Activated CD4-positive, alpha-beta T cell treated with anti-CD3 and anti-CD28 coated beads for 36 hours (primary cell): ENCODE data around the gene SLC7A4. TPM values are rescaled to one million over a fixed set of nuclear protein-coding genes. Genes with fewer than 3 reads are reported as not detected.
"Not testable (repeated sequence)": the region's sequence is repeated elsewhere in the genome, so short reads cannot be mapped to it uniquely, and the experiment has no call there.

ENCODE experiments used
- ATAC-seq: fragments of 200-7000 bp; cut with Tn5 transposase; one replicate; pipeline ENCODE4 v1.10.0; 2021; ENCODE audit warnings: mild to moderate bottlenecking, moderate library complexity
- CTCF ChIA-PET: fragments of 350-600 bp; sonication (Branson Sonifier 250); formaldehyde crosslinking; loops from one replicate; lab custom pipeline; 2021; ENCODE audit warnings: antibody characterized with exemption; lab: Charles Lee
- POLR2A ChIA-PET: fragments of 350-600 bp; sonication (Branson Sonifier 250); formaldehyde crosslinking; loops from one replicate; lab custom pipeline; 2021; ENCODE audit warnings: antibody characterized with exemption, inconsistent platforms; lab: Charles Lee
- DNase-seq: peaks from one replicate; pipeline ENCODE4 v3.0.0-alpha.2; 2020
- H3K27ac Mint-ChIP-seq: one replicate; pipeline ENCODE4 v1.8.0; 2021; ENCODE audit warnings: mixed read lengths
- H3K27me3 Mint-ChIP-seq: one replicate; pipeline ENCODE4 v1.8.0; 2021; ENCODE audit warnings: mixed read lengths
- H3K36me3 Mint-ChIP-seq: one replicate; pipeline ENCODE4 v1.8.0; 2021; ENCODE audit warnings: low read depth, mixed read lengths
- H3K4me1 Mint-ChIP-seq: one replicate; pipeline ENCODE4 v1.8.0; 2021; ENCODE audit warnings: mixed read lengths
- H3K4me3 Mint-ChIP-seq: one replicate; pipeline ENCODE4 v1.8.0; 2021; ENCODE audit warnings: mild to moderate bottlenecking, moderate library complexity, mixed read lengths
- H3K9me3 Mint-ChIP-seq: one replicate; pipeline ENCODE4 v1.8.0; 2021; ENCODE audit warnings: low read depth, mixed read lengths
- intact Hi-C, 2 experiments: fragments of 100-400 bp; cut with DNase I in 1 of 2; cut with micrococcal nuclease in 1 of 2; formaldehyde crosslinking; loops; one replicate each; pipeline versions ENCODE4 v1.14.2 to v1.15.1; 2022 to 2024; cut with DNase I, micrococcal nuclease
- total RNA-seq, 2 experiments: library from RNA; stranded (reverse); gene quantifications; one replicate each; pipeline ENCODE4 v1.2.3, GENCODE V29; 2021

Gene SLC7A4
- total RNA-seq, 2 experiments from 2014 or later, result not detected

DNA sequence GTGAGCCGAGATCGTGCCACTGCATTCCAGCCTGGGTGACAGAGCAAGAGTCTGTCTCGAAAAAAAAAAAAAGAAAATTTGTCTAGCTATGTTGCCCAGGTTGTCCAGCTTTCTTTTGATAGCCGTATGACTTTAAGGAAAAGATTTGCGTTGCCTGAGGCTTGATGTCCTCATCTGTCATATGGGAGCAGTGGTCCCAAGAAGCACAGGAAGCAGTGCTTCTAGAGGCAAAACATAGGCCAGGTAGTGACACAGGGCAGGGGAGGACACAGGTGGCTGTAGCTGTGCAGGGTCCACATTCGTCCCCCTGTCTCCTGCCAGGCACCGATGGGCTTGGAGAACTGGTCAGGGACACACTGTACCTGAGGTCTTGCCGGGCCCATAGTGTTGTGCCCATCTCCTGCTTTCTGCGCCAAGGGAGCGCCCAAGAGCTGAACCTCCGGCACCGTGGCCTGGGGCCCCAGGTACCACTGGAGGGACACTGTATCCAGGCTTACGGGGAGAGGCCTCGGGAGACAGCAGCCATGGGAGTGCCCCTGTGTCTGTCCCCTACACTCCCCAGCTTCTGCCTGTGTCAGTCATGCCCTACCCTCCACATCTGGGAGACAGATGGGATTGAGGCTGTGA lies 14.8 kb upstream of the SLC7A4 start:
- intact Hi-C loops, result no loop called here
- H3K4me1 Mint-ChIP-seq, result peaks cover 23% of the 10 kb centered on the region
- H3K4me3 Mint-ChIP-seq, result no peak overlapping the region
- H3K36me3 Mint-ChIP-seq, result no peaks in the 10 kb centered on the region
- ChIA-PET POLR2A (no interaction called here), CTCF (interaction anchor here (1.4 kb wide), 1 partner anchor 85 kb away, joined by 5 read pairs; no protein-coding TSS in a partner anchor)
- H3K27ac Mint-ChIP-seq, result no peak overlapping the region
- H3K27me3 Mint-ChIP-seq, result peaks cover 15% of the 10 kb centered on the region
- H3K9me3 Mint-ChIP-seq, result no peaks in the 10 kb centered on the region
- DNase-seq, result no peak
- no peak for ATAC-seq

DNA sequence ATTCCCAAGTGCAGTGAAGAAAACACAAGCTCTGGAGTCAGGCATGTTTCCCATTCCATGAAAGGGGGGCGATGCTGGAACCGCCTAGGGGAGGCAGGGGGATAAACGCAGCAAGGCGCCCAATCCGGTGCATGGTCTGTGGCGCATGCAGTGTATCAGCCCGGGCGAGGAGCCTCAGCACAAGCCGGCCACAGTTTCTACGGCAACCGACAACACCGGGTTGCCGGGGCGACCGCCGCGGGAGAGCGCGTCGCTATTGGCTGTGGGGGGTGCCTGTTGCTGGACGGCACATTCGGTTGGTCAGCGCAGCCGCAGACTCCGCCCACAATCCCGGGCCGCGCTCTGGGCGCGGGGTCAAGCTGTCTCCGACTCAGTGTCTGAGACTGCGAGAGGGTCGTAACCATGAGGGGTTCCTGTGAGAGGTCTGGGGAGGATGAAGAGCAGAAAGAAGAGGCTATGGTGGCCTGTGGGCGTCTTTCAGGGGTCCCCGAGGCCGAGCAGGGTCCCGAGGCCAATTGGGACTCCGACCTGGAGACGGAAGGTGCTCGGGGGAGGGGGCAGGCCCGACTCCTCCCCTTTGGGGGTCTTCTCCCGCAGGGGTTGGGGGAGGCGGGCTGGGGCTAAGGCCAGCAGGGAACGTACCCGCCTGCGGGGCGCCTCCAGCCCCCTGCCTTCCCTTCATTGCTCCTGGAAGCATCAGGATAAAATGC lies 13.4 kb upstream of the SLC7A4 start, which contains the start of gene LRRC74B:
TSS of gene LRRC74B (plus strand) at position 362 of the 710 bp plus-strand sequence. CDS start at position 403, 41 bp downstream.
- CTCF ChIA-PET, result interaction anchor here (1.3 to 1.4 kb wide), 2 partner anchors 57 to 84 kb away, joined by 5 read pairs; no protein-coding TSS in a partner anchor
- Mint-ChIP-seq H3K27ac (no peak within 1 kb of the TSS), H3K9me3 (no peaks in the 10 kb centered on the region), H3K4me3 (peak within 1 kb of the TSS; percentile 50), H3K27me3 (peaks cover 15% of the 10 kb centered on the region), H3K4me1 (peaks cover 23% of the 10 kb centered on the region), H3K36me3 (no peaks in the 10 kb centered on the region)
- ATAC-seq, result peak; percentile 99
- DNase-seq, result peak; percentile 85
- POLR2A ChIA-PET, result interaction anchor here (0.6 kb wide), 1 partner anchor 86 kb away, joined by 3 read pairs; no protein-coding TSS in a partner anchor
- intact Hi-C loops, result loop anchor here in 1 of 2 experiments (1.0 kb wide), 1 partner anchor 43 kb away; the partner anchor contains the start of gene THAP7

DNA sequence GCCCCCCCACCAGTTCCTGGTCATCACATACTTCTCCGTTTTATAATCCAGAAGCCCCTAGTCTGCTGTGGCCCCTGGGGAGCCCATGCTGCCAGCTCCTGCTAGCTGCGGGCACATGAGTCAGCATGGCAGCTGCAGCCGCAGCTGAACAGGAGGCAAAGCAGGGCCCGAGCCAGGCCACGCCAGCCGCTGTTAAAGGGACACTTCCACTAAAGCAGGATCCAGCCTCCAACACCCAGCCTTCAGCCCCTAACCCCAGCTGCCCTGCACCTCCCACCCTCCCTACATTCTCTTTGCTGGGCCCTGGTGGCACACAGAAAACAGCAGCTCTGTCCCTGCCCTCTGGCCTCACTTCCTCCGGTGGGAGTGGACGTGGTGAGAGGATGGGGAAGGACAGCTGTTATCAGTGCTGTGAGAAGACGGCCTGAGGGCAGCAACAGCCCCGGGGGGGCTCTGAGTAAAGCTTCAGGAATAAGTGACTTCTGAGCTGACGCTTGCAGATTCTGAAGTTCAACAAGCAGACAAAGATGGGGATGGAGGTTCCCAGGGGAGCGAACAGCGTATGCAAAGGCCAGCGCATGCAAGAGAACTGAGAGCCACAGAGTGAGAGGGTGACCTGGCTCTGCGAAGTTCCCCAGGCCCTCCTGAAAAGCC lies 12.7 kb upstream of the SLC7A4 start:
- peaks cover 23% of the 10 kb centered on the region for H3K4me1 Mint-ChIP-seq
- peak overlapping the region; percentile 50 for H3K4me3 Mint-ChIP-seq
- DNase-seq (peak; percentile 27), ATAC-seq (peak; percentile 8)
- intact Hi-C loops, result loop anchor here in 1 of 2 experiments (1.0 kb wide), 1 partner anchor 43 kb away; the partner anchor contains the start of gene THAP7
- H3K27ac Mint-ChIP-seq, result no peak overlapping the region
- POLR2A ChIA-PET, result interaction anchor here (0.6 kb wide), 1 partner anchor 86 kb away, joined by 3 read pairs; no protein-coding TSS in a partner anchor
- no peaks in the 10 kb centered on the region for H3K36me3 Mint-ChIP-seq
- peaks cover 15% of the 10 kb centered on the region for H3K27me3 Mint-ChIP-seq
- H3K9me3 Mint-ChIP-seq, result no peaks in the 10 kb centered on the region
- CTCF ChIA-PET, result interaction anchor here (1.3 kb wide), 1 partner anchor 58 kb away, joined by 5 read pairs; no protein-coding TSS in a partner anchor

DNA sequence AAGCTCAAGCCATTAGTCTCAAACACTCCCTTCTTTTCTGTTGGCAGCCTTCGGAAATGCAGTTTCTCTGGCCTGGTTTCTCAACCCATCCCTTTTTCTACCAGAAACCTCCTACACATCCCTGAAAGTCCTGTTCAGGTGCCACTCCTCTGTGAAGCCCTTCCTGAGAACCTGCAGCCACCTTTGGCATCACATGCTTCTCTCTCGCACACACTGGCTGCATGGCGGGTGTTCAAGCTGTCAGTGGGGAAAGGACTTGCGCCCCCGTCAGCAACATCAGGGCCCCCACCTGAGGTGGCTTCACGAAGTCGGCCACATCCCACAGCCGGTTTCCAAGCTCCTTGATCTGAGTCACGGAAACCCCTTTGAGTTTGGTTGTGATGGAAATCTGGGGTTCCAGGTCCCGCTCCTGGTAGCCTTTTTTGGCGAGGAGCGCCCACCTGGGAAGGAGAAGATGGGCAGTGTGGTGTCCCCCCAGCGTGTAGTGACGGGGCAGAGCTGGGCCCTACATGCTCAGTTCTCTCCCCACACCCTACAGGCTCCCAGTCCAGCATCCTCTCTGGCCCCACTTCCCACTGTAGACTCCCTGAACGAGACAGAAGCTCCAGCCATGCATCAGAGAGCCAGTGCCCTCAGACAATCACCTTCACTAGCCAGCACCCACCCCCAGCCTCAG lies 11.6 kb upstream of the SLC7A4 start:
- ChIA-PET CTCF (no interaction called here), POLR2A (interaction anchor here (0.5 kb wide), 1 partner anchor 97 kb away, joined by 4 read pairs; no protein-coding TSS in a partner anchor)
- H3K4me1 Mint-ChIP-seq, result peaks cover 23% of the 10 kb centered on the region
- H3K9me3 Mint-ChIP-seq, result no peaks in the 10 kb centered on the region
- H3K36me3 Mint-ChIP-seq, result no peaks in the 10 kb centered on the region
- ATAC-seq (no peak), DNase-seq (no peak)
- H3K4me3 Mint-ChIP-seq, result no peak overlapping the region
- peaks cover 15% of the 10 kb centered on the region for H3K27me3 Mint-ChIP-seq
- no peak overlapping the region for H3K27ac Mint-ChIP-seq
- intact Hi-C loops, result no loop called here

DNA sequence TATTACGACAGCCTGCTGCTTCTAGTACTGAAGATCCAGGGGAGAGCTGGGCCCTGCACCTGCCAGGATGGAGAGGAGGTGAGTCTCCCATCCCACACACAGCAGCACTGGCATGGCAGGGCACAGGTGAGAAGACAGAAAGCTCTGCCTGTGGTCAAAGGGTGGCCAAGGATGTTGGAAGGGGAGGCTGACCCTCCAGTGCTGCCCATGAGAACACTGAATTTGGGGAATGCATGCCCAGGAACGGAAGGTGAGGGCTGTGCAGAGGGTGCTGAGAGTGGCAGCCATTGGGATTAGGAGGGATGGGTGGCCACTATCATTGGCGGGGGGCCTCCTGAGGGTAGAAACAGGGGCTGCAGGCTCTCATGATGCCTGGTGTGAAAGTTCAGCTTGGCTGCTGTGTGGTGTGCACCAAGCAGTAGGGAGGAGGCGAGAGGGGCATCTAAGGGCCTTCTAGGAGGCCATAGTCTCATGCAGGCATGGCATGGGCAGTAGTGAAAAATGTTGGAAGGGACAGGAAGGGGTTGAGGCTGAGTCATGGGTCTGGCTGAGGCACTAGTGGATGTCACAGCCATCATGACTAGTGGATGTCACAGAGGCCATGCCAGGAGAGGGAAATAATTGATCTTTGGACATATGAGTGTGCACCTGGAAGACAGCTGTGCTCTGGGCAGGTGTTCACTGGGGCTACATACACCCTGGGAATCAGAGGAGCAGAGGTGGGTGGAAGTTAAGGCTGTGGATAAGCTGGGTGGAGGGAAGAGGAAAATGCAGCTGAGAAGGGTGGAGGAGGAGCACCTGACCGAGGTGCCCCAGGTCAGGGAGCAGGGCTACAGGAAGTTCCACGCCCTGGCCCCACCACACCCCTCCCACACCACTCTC lies 10.9 kb upstream of the SLC7A4 start:
- DNase-seq (no peak), ATAC-seq (no peak)
- H3K4me3 Mint-ChIP-seq, result no peak overlapping the region
- no peaks in the 10 kb centered on the region for H3K36me3 Mint-ChIP-seq
- no peak overlapping the region for H3K27ac Mint-ChIP-seq
- H3K27me3 Mint-ChIP-seq, result peaks cover 15% of the 10 kb centered on the region
- intact Hi-C loops, result no loop called here
- ChIA-PET POLR2A (no interaction called here), CTCF (interaction anchor here (0.6 kb wide), 1 partner anchor 302 kb away, joined by 3 read pairs; no protein-coding TSS in a partner anchor)
- no peaks in the 10 kb centered on the region for H3K9me3 Mint-ChIP-seq
- peaks cover 23% of the 10 kb centered on the region for H3K4me1 Mint-ChIP-seq

DNA sequence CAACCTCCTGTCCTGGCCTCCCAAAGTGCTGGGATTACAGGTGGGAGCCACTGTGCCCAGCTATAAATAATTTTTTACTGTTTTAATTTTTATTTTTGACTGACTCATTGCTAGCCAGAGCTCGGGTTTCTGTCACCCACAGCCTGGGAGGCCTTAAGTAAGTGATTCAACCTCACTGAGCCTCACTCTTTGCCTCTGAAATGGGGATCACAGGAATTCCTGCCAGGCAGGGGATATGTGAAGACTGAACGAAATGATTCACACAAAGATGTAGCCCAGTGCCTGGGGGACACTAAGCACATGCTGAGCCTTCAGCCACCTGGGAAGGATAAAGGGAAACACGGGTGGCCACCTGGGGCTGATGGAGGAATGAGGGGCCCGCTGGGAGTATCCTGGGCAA lies 9.6 kb upstream of the SLC7A4 start:
- H3K4me3 Mint-ChIP-seq, result no peak overlapping the region
- H3K36me3 Mint-ChIP-seq, result no peaks in the 10 kb centered on the region
- H3K27ac Mint-ChIP-seq, result no peak overlapping the region
- CTCF ChIA-PET, result interaction anchor here (1.2 kb wide), 1 partner anchor 27 kb away, joined by 4 read pairs; the partner anchor contains the start of gene P2RX6
- H3K27me3 Mint-ChIP-seq, result peaks cover 15% of the 10 kb centered on the region
- intact Hi-C loops, result no loop called here
- no peak for ATAC-seq
- no peaks in the 10 kb centered on the region for H3K9me3 Mint-ChIP-seq
- H3K4me1 Mint-ChIP-seq, result peaks cover 23% of the 10 kb centered on the region
- POLR2A ChIA-PET, result no interaction called here
- no peak for DNase-seq

DNA sequence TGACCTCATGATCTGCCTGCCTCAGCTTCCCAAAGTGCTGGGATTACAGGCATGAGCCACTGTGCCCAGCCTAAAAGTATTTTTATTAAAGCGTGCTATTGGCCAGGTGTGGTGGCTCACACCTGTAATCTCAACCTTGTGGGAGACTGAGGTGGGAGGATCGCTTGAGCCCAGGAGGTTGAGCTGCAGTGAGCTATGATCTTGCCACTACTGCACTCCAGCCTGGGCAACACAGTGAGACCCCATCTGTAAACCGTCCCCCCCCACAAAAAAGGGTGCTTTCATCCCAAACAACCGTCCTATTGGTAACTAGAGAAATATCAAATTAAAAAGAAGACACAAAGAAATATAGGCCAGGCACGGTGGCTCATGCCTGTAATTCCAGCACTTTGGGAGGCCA lies 6.8 kb upstream of the SLC7A4 start:
- H3K4me3 Mint-ChIP-seq, H3K27ac Mint-ChIP-seq, POLR2A ChIA-PET, intact Hi-C loops, H3K9me3 Mint-ChIP-seq, H3K36me3 Mint-ChIP-seq, ATAC-seq, DNase-seq, H3K4me1 Mint-ChIP-seq: not testable (repeated sequence)
- H3K27me3 Mint-ChIP-seq, result peaks cover 11% of the 10 kb centered on the region
- CTCF ChIA-PET, result interaction anchor here (0.7 to 1.5 kb wide), 2 partner anchors 11 to 18 kb away, joined by 3 to 6 read pairs; no protein-coding TSS in a partner anchor

DNA sequence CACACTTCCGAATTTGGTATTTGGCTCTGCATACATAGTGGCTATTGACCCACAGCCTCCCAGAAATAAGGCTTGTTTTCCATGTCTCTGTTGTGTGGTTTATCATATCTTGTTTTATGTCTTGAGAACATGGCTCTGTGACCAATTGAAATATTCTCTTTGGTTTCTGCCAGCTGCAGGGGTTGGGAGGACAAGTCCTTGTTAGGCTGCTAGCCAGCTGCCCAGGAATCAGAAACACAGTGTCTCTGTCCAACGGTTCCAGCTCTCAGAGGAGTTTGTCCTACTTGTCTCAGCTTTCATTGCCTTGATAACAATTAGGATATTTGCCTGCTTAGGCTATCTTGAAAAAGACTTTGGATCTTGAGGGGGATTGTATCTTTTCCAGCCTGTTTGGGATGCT lies 6.0 kb upstream of the SLC7A4 start:
- no peak overlapping the region for H3K27ac Mint-ChIP-seq
- H3K4me1 Mint-ChIP-seq, result peaks cover 4% of the 10 kb centered on the region
- ATAC-seq (no peak), DNase-seq (no peak)
- no peaks in the 10 kb centered on the region for H3K9me3 Mint-ChIP-seq
- ChIA-PET POLR2A (no interaction called here), CTCF (interaction anchor here (0.7 to 1.5 kb wide), 2 partner anchors 10 to 17 kb away, joined by 3 to 6 read pairs; no protein-coding TSS in a partner anchor)
- no peak overlapping the region for H3K4me3 Mint-ChIP-seq
- H3K36me3 Mint-ChIP-seq, result no peaks in the 10 kb centered on the region
- intact Hi-C loops, result no loop called here
- H3K27me3 Mint-ChIP-seq, result peaks cover 12% of the 10 kb centered on the region

DNA sequence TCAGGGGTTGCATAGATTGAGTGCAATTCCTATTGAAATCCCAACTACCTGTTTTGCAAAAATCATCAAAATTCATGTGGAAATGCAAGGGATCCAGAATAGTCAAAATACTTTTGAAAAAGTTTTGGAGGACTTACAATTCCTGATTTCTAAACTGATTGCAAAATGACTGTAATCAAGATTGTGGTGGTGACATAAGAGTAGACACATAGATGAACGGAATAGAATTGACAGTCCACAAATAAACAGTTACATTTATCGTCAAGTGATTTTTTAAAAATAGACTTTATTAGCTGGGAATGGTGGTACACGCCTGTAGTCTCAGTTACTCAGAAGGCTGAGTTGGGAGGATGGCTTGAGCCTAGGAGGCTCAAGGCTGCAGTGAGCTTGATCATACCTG lies 2.6 kb upstream of the SLC7A4 start:
- intact Hi-C loops, result loop anchor here in 1 of 2 experiments (5.0 kb wide), 1 partner anchor 42 kb away; no protein-coding TSS in a partner anchor
- ChIA-PET CTCF (no interaction called here), POLR2A (no interaction called here)
- DNase-seq, result no peak
- Mint-ChIP-seq H3K9me3 (no peaks in the 10 kb centered on the region), H3K27me3 (peaks cover 21% of the 10 kb centered on the region), H3K27ac (no peak overlapping the region), H3K36me3 (no peaks in the 10 kb centered on the region), H3K4me1 (peaks cover 2% of the 10 kb centered on the region), H3K4me3 (no peak overlapping the region)
- no peak for ATAC-seq

DNA sequence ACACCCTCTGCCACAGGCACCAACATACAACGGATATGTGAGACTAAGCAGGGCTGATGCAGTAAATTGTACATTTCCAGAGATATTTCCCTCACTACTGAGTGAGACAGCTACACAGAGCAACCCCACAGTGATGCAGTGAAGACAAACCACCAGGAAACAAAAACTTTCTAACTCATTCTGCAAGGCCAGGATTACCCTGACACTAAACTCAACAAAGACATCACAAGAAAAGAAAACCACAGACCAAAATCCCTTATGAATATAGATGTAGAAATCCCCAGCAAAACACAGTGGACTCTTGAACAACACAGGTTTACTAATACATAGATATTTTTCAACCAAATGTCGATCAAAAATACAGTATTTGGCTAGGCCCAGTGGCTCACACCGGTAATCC lies 1.5 kb upstream of the SLC7A4 start:
- no peak overlapping the region for H3K4me3 Mint-ChIP-seq
- CTCF ChIA-PET, result no interaction called here
- DNase-seq, result no peak
- ATAC-seq, result peak; percentile 57
- H3K27me3 Mint-ChIP-seq, result peaks cover 24% of the 10 kb centered on the region
- no peaks in the 10 kb centered on the region for H3K9me3 Mint-ChIP-seq
- peaks cover 2% of the 10 kb centered on the region for H3K4me1 Mint-ChIP-seq
- no peak overlapping the region for H3K27ac Mint-ChIP-seq
- POLR2A ChIA-PET, result no interaction called here
- intact Hi-C loops, result loop anchor here in 1 of 2 experiments (5.0 kb wide), 1 partner anchor 43 kb away; no protein-coding TSS in a partner anchor
- no peaks in the 10 kb centered on the region for H3K36me3 Mint-ChIP-seq
